ENCODE data around the gene SYTL3.

SYTL3 gene

DNA sequence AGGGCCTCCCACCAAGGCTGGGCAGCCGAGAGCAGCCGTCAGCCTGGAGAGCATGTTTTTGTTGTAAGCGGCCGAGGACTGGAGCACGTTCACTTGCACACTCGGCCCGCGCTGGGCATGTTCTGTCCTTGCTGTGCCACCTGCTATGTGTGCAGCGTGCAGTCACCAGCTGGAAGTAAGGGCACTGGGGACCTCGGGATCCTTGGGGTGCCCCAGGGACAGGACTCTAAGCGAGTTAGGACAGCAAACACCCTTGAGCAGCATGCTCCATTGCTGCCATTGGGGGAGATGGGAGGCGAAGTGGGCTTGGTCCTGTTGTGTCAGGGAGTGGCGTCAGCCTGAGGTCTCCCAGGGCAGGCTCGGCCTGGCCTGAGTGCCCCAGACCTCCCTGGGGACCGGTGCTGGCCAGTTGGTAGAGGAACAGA lies 24.0 kb upstream of the SYTL3 start:
- H3K4me3 ChIP-seq (ENCODE audit: low read depth, low read length), result no peak overlapping the region
- no peak for DNase-seq (ENCODE audit: low read depth)
- TF ChIP-seq, protein P1, sequence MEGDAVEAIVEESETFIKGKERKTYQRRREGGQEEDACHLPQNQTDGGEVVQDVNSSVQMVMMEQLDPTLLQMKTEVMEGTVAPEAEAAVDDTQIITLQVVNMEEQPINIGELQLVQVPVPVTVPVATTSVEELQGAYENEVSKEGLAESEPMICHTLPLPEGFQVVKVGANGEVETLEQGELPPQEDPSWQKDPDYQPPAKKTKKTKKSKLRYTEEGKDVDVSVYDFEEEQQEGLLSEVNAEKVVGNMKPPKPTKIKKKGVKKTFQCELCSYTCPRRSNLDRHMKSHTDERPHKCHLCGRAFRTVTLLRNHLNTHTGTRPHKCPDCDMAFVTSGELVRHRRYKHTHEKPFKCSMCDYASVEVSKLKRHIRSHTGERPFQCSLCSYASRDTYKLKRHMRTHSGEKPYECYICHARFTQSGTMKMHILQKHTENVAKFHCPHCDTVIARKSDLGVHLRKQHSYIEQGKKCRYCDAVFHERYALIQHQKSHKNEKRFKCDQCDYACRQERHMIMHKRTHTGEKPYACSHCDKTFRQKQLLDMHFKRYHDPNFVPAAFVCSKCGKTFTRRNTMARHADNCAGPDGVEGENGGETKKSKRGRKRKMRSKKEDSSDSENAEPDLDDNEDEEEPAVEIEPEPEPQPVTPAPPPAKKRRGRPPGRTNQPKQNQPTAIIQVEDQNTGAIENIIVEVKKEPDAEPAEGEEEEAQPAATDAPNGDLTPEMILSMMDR (IDR thresholded peaks at IDR 0.05; ENCODE audit: low read depth, low read length, missing control alignments), result no peak

DNA sequence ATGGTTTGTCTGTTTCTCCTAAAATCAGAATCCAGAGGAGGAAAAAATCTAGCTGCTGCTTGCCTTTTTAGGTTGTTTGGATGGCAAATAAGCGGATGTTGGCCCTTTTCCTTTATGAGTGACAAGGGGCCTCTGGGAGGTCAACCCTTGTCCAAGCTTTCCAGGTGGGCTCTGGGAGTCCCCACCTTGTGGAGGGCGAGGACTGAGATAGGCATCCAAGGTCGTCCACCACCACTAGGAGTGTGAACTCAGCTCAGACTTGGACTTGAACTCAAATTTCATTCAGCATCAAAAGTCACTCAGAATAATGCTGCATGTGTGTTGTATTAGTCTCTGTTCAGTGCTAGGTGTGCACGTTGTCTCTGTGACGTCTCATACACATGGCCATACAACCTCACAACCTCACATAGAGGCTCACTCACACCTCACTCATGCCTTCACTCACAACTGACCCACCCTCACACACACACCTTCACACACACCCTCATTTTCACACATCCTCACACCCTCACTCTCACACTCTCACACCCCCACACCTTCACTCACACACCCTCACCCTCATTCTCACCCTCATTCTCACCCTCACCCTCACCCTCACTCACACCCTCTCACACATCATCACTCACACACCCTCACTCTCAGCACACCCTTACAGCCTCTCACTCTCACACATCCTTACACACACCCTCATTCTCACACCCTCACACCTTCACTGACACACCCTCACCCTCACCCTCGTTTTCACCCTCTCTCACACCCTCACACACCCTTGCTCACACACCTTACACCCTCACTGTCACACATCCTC lies 23.3 kb upstream of the SYTL3 start:
- no peak overlapping the region for H3K4me3 ChIP-seq (ENCODE audit: low read depth, low read length)
- no peak for DNase-seq (ENCODE audit: low read depth)
- TF ChIP-seq, protein P1 (IDR thresholded peaks at IDR 0.05; ENCODE audit: low read depth, low read length, missing control alignments), result no peak

DNA sequence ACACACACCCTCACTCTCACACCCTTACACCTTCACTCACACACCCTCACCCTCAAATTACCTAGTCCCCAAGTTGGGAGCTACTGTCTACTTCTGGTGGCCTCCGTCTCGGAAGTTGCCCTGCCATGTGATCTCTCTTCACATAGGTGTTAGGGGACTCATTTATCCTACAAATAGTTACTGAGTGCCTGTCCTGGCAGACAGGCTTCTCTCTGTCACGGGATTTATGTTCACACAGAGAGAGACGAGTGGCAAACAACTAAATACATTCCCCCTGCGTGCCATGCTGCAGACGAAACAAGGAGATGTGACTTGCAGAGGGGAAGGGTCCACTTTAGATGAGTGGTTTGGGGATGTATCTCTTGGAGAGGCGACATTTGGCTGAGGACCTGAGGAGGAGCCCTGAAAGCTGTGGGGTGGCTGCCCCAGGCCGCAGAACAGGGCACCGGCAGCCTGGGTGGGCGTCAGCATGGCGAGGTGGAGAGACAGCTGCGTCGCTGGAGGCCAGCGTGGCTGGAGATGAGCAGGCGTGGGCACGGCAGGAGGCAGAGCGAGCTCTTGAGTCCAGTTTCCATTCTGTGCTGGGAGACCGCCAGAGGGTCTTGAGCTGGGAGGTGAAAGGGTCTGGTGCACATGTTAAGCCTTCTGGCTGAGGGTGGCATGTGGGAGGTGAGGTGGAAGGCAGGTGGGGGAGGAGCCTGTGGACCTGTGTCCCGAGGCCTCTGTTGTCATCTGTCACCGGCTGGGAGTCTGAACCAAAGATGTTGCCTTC lies 22.5 kb upstream of the SYTL3 start:
- TF ChIP-seq, protein P1 (IDR thresholded peaks at IDR 0.05; ENCODE audit: low read depth, low read length, missing control alignments), result no peak
- no peak for DNase-seq (ENCODE audit: low read depth)
- no peak overlapping the region for H3K4me3 ChIP-seq (ENCODE audit: low read depth, low read length)

DNA sequence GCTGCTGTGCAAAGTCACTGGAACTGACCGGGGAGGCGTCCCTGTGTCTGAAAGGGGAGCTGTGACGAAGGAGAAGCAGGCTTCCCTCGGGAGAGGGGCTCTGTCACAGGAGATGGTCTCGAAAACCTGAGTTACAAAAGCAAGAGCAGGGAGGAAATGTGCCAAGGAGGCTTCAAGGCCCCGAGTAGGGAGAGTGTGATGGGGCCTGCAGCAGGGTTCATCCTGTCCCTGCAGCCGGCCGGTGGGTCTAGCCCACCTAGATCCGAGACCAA lies 22.0 kb upstream of the SYTL3 start:
- no peak overlapping the region for H3K4me3 ChIP-seq (ENCODE audit: low read depth, low read length)
- no peak for DNase-seq (ENCODE audit: low read depth)
- TF ChIP-seq, protein P1 (IDR thresholded peaks at IDR 0.05; ENCODE audit: low read depth, low read length, missing control alignments), result no peak

DNA sequence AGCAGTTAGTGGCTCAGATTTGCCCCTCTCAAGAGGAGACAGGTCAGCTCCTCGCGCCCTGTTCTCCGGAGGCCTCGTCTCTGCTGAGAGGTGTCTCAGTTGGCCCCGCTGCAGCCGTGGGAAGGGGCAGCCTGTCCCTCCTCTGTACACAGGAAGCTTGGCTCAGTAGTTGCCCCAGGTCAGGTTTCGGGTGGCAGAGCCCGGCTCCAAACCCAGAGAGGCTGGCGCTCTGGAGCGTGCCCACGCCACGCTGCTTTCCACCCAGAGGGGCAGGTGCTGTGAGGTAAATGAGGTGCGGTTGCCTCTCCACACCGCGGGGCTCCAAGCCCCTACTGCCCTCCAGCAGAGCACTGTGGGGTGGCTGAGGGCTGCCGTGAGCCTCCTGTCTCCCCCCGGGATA lies 21.3 kb upstream of the SYTL3 start:
- DNase-seq (ENCODE audit: low read depth), result no peak
- TF ChIP-seq, protein P1 (IDR thresholded peaks at IDR 0.05; ENCODE audit: low read depth, low read length, missing control alignments), result no peak
- no peak overlapping the region for H3K4me3 ChIP-seq (ENCODE audit: low read depth, low read length)

DNA sequence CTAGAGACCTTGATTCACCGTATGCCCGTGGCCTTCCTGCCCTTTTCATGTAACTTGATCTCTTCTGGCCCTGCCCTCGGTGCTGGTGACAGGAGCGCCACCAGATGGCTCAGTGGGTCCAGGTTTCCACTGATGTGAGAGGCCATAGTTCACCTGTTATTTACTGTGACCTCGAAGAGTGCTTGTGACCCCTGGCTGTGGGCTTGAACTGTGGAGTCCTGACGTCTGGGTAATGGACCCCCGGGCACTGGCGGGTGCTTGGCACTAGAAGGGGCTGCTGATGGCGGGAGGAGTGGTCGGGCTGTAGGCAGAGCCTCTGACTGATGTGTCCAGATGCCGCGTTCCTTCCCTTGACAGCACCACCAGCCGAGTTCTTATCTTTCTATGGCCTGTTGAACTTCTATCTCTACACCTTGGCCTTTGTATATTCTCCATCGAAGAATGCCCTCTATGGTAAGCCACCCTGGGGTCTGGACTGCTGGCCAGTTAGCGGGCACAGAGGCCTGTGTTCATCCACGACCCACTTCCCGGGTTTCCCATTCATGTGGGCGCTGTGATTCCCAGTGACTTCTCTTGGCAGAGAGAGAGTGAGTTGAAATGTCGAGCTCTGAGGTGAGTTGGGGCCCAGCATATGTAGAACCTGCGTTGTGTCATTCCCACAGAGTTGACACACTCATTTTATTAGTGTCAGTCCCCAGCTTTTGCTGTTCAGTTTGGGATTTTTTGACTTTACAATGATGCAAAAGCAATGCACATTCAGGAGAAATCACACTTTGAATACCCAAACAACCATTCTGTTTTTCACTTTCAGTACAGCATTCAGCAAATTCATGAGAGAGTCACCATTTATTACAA lies 20.3 kb upstream of the SYTL3 start:
- H3K4me3 ChIP-seq (ENCODE audit: low read depth, low read length), result no peak overlapping the region
- DNase-seq (ENCODE audit: low read depth), result no peak
- TF ChIP-seq, protein P1 (IDR thresholded peaks at IDR 0.05; ENCODE audit: low read depth, low read length, missing control alignments), result peak; percentile 21
